Left forelimb (tissue), 1 donor: ENCODE measurements around the gene AQP7.
"Not testable (repeated sequence)": the region's sequence is repeated elsewhere in the genome, so short reads cannot be mapped to it uniquely, and the experiment has no call there.

Experiments
- DNase-seq: peaks from one replicate; pipeline ENCODE4 v3.0.0-alpha.2; 2018; ENCODE audit warnings: low spot score

Gene AQP7

DNA sequence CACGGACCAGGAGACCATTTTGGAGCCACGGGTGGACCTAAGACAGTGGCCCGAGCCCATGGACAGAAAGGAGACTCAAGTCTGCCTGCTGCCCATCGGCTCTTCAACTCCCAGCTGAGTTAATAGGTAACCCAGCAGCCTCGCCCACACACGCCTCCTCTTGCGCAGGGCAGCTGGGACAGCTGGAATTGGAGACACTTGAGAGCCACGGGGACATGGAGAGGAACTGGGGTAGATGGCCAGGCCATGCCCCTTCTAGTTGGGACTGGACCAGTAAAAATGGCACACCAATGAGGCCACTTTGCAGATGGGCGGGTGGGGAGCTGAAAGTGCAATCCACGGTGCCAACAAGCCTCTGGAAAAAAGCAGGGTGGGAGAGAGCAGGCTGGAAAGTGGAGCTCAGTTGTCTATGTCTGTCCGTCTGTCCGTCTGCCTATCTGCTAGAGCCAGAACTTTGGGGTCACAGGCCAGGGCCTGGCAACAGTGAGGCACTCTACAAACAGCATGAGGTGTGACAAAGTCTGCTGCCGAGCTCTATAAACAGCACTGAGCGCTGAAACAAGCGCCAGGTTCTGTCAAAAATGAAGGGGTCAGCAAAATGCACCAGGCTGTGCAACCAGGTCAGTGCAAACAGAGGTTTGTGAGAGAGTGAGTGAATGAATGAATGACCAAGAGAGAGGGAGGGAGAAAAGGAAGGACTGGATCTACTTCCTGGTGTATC, 7.0 kb downstream of the AQP7 start:
- not testable (repeated sequence) for DNase-seq

DNA sequence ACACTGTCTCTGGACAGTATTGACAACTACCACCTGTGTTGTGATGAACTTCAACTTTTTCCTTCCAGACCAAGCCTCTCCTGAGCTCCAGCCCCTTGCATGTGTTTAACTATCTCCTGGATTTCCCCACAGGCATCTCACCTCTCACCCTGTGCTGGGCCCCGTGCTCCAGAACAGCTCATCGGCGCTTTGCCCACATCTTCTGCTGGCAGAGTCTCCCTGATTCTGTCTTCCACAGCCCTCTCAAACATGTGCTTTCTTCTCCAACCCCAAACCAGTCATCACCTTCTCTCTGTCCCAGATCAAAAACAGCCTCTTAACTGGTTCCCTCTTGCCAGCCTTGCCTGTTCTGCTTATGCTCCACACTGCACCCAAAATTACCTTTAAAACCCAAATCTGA, 8.4 kb downstream of the AQP7 start:
- DNase-seq: not testable (repeated sequence)

- no peak for DNase-seq
These were observed 8.8 kb downstream of the AQP7 start for GRCh38 chr9:33393581-33393980.

DNA sequence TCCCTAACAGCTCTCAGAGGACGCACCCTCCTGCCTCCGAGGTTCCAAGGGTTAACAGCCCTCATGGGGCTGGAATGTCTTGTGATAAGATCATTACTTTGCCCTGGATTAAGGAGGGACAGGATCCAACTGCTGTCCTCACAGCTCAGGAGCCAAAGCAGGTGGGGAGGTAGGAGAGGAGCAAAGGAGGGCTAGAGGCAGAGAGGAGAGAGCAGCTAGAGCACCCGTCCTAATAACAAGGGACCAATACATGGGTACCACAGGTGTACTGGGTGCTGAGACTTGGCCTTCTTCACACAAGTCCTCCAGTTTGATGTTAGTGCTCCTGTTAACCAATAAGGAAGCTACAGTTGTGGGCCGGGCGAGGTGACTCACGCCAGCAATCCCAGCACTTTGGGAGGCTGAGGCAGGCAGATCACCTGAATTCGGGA, 9.8 kb downstream of the AQP7 start:
- DNase-seq: not testable (repeated sequence)

- not testable (repeated sequence) for DNase-seq
These were observed 11.1 kb downstream of the AQP7 start for GRCh38 chr9:33391111-33391771.

- DNase-seq: no peak
These were observed 14.0 kb downstream of the AQP7 start for GRCh38 chr9:33388110-33388994.

DNA sequence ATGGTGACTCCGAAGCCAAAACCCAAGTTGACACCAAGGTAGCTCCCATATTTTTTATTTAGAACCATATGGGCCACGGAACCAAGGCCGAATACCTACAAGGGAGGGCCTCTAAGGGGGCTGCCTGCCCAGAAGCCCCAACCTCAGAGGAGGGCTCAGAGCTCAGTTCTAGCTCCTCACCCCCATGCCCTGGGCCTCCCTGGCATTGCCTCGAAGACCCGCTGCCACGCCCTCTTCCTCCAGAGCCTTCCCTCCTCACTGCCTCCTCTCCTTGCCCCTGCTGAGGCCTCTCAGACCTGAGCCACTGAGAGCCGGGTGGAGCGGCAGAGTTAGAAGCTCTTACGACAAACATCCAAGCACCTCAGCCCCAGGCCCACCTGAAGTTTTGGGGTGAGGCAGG, 15.4 kb downstream of the AQP7 start:
- not testable (repeated sequence) for DNase-seq

GRCh38 chr9:33386641-33386996, 15.7 kb downstream of the AQP7 start:
- DNase-seq: not testable (repeated sequence)

DNA sequence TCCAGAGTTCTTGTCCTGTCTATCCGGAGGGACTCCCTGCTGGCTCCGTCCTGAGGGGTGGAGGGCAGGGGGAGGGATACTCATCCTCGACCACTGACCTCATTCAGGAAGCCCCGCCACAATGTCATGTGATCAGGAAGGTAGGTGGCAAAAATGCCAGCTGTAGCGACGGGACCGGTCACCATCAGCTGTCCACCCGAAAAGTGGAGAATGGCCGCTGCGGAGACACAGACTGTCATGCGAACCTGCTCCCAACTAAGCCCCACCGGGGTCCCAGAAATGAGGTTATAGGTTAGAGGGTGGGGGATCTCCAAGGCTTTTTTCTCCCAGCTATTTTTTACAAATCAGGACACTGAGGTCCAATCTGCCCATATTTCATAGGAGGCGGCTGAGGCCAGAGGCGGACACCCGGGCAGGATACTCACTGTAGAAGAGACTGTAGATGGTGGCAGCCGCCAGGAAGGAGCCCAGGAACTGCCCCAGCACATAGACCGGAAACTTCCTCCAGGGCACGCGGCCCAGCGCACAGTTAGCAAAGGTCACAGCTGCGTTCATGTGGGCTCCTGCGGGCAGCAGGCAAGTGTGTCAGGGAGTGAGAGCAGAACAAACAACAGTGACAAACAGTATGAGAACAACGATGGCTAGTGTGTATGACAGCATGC, 16.3 kb downstream of the AQP7 start:
- not testable (repeated sequence) for DNase-seq

DNA sequence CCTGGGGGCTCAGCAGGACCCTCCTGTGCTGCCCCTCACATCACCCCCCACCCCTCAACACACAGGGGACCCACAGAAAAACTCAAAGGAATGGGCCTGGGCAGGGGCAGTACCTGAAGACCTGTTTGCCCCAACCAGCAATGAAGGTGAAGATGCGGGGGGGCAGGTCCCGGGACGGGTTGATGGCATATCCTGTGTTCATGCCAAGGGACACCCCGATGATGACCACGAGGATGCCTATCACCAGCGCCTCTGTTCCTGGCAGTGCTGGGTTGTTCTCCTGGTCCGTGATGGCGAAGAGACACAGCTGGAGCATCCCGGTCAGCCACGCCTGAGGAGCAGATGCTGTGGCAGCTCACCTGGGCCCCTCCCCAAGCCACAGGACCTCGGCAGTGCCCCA, 16.8 kb downstream of the AQP7 start:
- DNase-seq: not testable (repeated sequence)

- not testable (repeated sequence) for DNase-seq
These were observed 19.0 kb downstream of the AQP7 start for GRCh38 chr9:33383396-33383795.

DNA sequence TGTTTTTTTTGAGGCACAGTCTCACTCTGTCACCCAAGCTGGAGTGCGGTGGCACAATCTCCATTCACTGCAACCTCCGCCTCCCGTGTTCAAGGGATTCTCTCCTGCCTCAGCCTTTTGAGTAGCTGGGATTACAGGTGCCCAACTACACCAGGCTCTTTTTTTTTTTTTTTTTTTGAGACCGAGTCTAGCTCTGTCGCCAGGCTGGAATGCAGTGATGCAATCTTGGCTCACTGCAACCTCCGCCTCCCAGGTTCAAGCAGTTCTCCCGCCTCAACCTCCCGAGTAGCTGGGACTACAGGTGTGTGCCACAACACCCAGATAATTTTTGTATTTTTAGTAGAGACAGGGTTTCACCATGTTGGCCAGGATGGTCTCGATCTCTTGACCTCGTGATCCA, 20.0 kb downstream of the AQP7 start:
- not testable (repeated sequence) for DNase-seq

- DNase-seq: no peak
These were observed 21.1 kb downstream of the AQP7 start for GRCh38 chr9:33381231-33381791.

- no peak for DNase-seq
These were observed 21.8 kb downstream of the AQP7 start for GRCh38 chr9:33380390-33381094.

DNA sequence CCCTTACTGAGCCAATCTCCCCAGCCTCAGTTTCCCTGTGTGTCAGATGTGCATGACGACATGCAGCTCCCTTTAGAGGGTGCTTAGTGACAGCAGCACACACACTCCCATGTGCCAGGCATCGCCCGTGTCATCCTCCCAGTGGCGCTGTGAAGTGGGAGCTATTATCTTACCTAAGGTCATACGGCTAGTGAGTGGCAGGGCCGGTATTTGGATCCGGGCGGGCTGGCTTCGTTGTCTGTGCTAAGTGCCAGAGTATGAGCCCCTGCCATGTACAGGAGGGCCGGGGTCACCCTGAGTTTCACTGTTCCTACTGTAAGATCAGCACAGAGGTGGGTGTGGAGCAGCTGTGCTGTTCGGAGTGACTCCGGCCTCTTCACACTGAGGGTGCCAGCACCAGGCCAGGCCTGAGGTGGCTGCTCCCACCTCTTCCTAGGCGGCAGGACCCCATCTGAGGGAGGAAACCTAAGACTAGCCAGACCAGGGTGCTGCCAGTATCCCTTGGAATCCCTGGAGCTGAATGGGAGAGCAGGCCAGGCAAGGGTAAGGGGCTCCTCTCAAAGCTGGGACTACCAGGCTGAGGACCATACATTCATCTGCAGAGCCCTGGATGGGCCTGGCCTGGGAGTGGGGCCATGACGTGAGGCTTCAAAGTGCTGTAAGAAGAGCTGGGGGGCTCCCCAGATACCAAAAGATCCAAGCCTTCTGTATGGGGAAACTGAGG, 22.5 kb downstream of the AQP7 start:
- DNase-seq: no peak

DNA sequence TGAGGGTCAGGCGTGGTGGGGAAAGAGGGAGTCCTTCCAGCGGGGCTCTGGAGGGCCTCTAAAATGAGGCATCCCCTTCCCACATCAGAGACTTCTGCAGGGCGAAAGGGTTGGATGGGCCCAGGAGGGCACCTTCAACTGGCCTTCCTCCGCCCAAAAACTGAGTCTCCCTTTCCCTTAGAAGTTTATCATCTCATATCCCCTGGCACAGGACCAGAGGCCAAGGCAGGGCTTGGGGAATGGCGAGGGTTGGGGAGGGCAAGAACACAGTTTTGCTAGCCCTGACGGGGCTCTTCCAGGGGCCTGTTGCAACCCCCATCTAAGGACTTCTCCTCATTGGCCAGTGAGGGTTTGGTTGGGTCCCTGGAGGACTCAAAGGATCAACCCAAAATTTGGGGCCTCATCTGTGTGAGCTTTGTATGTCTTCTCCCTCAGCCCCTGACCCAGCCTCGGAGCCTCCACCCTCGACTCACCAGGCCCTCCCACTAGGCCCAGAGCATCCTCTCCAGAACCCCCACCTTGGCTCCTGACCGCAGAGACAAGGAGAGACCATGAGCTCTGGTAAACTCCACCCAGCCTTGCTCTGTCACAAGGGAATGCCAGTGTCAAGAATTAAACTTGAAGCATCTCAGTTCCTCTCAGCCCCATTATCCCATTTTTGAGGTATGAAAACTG, 24.1 kb downstream of the AQP7 start:
- DNase-seq: no peak

GRCh38 chr9:33377089-33377715, 25.2 kb downstream of the AQP7 start:
- DNase-seq: no peak

GRCh38 chr9:33375841-33376321, 26.5 kb downstream of the AQP7 start:
- DNase-seq: no peak

- DNase-seq: no peak
These were observed 27.0 kb downstream of the AQP7 start for GRCh38 chr9:33375238-33375840.
